H9 (cell line): ENCODE data around the gene MVB12A. TPM values are rescaled to one million over a fixed set of nuclear protein-coding genes. Genes with fewer than 3 reads are reported as not detected.

Experiments used
- DNase-seq: peaks from one replicate; pipeline ENCODE4 v3.0.0-alpha.2; 2017
- H2AFZ ChIP-seq: one replicate; pipeline ENCODE4 v1.6.1; 2013; ENCODE audit warnings: mild to moderate bottlenecking, low read length, control low read depth, moderate library complexity
- H2AK5ac ChIP-seq: 2 replicates; pipeline ENCODE4 v1.6.1; 2013; ENCODE audit warnings: low read length, control low read depth, mixed read lengths; ENCODE audit not compliant: insufficient read length
- H2BK120ac ChIP-seq: one replicate; pipeline ENCODE4 v1.6.1; 2013; ENCODE audit warnings: low read depth, mild to moderate bottlenecking, low read length, control low read depth, inconsistent platforms; ENCODE audit not compliant: poor library complexity, severe bottlenecking
- H2BK12ac ChIP-seq: 2 replicates; pipeline ENCODE4 v1.6.1; 2013; ENCODE audit warnings: low read length, control low read depth, mixed read lengths, low read depth; ENCODE audit not compliant: insufficient read length
- H2BK15ac ChIP-seq: 2 replicates; pipeline ENCODE4 v1.6.1; 2013; ENCODE audit warnings: low read depth, low read length, control low read depth
- H2BK20ac ChIP-seq: one replicate; pipeline ENCODE4 v1.6.1; 2013; ENCODE audit warnings: low read depth, mild to moderate bottlenecking, low read length, control low read depth, inconsistent platforms; ENCODE audit not compliant: poor library complexity, severe bottlenecking
- H2BK5ac ChIP-seq: 2 replicates; pipeline ENCODE4 v1.6.1; 2013; ENCODE audit warnings: low read length, control low read depth, mixed read lengths; ENCODE audit not compliant: insufficient read length
- H3K14ac ChIP-seq: 2 replicates; pipeline ENCODE4 v1.6.1; 2013; ENCODE audit warnings: low read length, control low read depth; ENCODE audit not compliant: insufficient read depth
- H3K18ac ChIP-seq: 2 replicates; pipeline ENCODE4 v1.6.1; 2013; ENCODE audit warnings: low read depth, mild to moderate bottlenecking, mixed read lengths, low read length, control low read depth; ENCODE audit not compliant: insufficient read length
- H3K23ac ChIP-seq: 2 replicates; pipeline ENCODE4 v1.6.1; 2013; ENCODE audit warnings: low read length, control low read depth, mixed read lengths, low read depth; ENCODE audit not compliant: insufficient read length
- H3K23me2 ChIP-seq: 2 replicates; pipeline ENCODE4 v1.6.1; 2013; ENCODE audit warnings: low read depth, mild to moderate bottlenecking, mixed read lengths, low read length, control low read depth; ENCODE audit not compliant: insufficient read length, poor library complexity, severe bottlenecking
- H3K27ac ChIP-seq: 2 replicates; pipeline ENCODE4 v1.5.1; 2013; ENCODE audit warnings: low read length, control low read depth, mixed read lengths, low read depth; ENCODE audit not compliant: insufficient read length
- H3K27me3 ChIP-seq: 2 replicates; pipeline ENCODE4 v1.6.1; 2013; ENCODE audit warnings: low read length, control low read depth, inconsistent platforms; ENCODE audit not compliant: insufficient read depth
- H3K4ac ChIP-seq: 2 replicates; pipeline ENCODE4 v1.6.1; 2013; ENCODE audit warnings: low read depth, mild to moderate bottlenecking, control low read depth, inconsistent platforms, low read length, moderate library complexity
- H3K4me1 ChIP-seq: 2 replicates; pipeline ENCODE4 v1.6.1; 2013; ENCODE audit warnings: low read length, control low read depth, inconsistent platforms; ENCODE audit not compliant: insufficient read depth
- H3K4me2 ChIP-seq: 2 replicates; pipeline ENCODE4 v1.6.1; 2013; ENCODE audit warnings: low read length, control low read depth, mixed read lengths; ENCODE audit not compliant: insufficient read length, insufficient read depth
- H3K56ac ChIP-seq: 2 replicates; pipeline ENCODE4 v1.6.1; 2013; ENCODE audit warnings: low read depth, mild to moderate bottlenecking, mixed read lengths, low read length, control low read depth; ENCODE audit not compliant: insufficient read length
- H3K79me1 ChIP-seq: 2 replicates; pipeline ENCODE4 v1.6.1; 2013; ENCODE audit warnings: low read depth, mild to moderate bottlenecking, moderate library complexity, low read length, control low read depth, inconsistent platforms; ENCODE audit not compliant: insufficient read depth, poor library complexity, severe bottlenecking
- H3K79me2 ChIP-seq: 2 replicates; pipeline ENCODE4 v1.6.1; 2013; ENCODE audit warnings: low read length, control low read depth, inconsistent platforms; ENCODE audit not compliant: insufficient read depth
- H3K9ac ChIP-seq: 2 replicates; pipeline ENCODE4 v1.6.1; 2013; ENCODE audit warnings: low read length, control low read depth, mixed read lengths; ENCODE audit not compliant: insufficient read length; ENCODE audit errors: extremely low read depth
- H3K9me3 ChIP-seq: one replicate; pipeline ENCODE4 v1.6.1; 2013; ENCODE audit warnings: low read depth, low read length, inconsistent platforms; ENCODE audit not compliant: control insufficient read depth
- H3T11ph ChIP-seq: one replicate; pipeline ENCODE4 v1.6.1; 2013; ENCODE audit warnings: mild to moderate bottlenecking, low read length, control low read depth, inconsistent platforms
- H4K20me1 ChIP-seq: one replicate; pipeline ENCODE4 v1.6.1; 2013; ENCODE audit not compliant: control insufficient read depth, insufficient read length, insufficient read depth
- H4K5ac ChIP-seq: 2 replicates; pipeline ENCODE4 v1.6.1; 2013; ENCODE audit warnings: low read depth, mild to moderate bottlenecking, mixed read lengths, low read length, control low read depth; ENCODE audit not compliant: insufficient read length
- H4K8ac ChIP-seq: replicated peaks from 2 replicates; pipeline ENCODE4 v1.6.1; 2013; ENCODE audit warnings: low read length, control low read depth, mixed read lengths, low read depth; ENCODE audit not compliant: insufficient read length
- H4K91ac ChIP-seq: 2 replicates; pipeline ENCODE4 v1.6.1; 2013; ENCODE audit warnings: low read depth, mild to moderate bottlenecking, moderate library complexity, mixed read lengths, low read length, control low read depth; ENCODE audit not compliant: insufficient read length
- H3K27ac Mint-ChIP-seq, 3 experiments: 2 replicates in 2 of 3; 3 replicates in 1 of 3; pipeline ENCODE4 v1.8.0; 2020 to 2021; ENCODE audit warnings: mixed read lengths in 3 of 3, mild to moderate bottlenecking in 1 of 3, moderate library complexity in 1 of 3
- H3K27me3 Mint-ChIP-seq: 2 replicates; pipeline ENCODE4 v1.8.0; 2021; ENCODE audit warnings: low read depth, mild to moderate bottlenecking, moderate library complexity, mixed read lengths
- H3K36me3 Mint-ChIP-seq, 3 experiments: 2 replicates in 2 of 3; 3 replicates in 1 of 3; pipeline ENCODE4 v1.8.0; 2020 to 2021; ENCODE audit warnings: low read depth in 3 of 3, mixed read lengths in 3 of 3; ENCODE audit not compliant: insufficient read depth in 1 of 3
- H3K4me1 Mint-ChIP-seq, 2 experiments: 2 replicates each; pipeline ENCODE4 v1.8.0; 2020; ENCODE audit warnings: mixed read lengths in 2 of 2
- H3K4me3 Mint-ChIP-seq, 2 experiments: 2 replicates in 1 of 2; 3 replicates in 1 of 2; pipeline ENCODE4 v1.8.0; 2020 to 2021; ENCODE audit warnings: mild to moderate bottlenecking in 2 of 2, mixed read lengths in 2 of 2, moderate library complexity in 1 of 2
- H3K9me3 Mint-ChIP-seq, 2 experiments: 2 replicates in 1 of 2; 3 replicates in 1 of 2; pipeline ENCODE4 v1.8.0; 2020; ENCODE audit warnings: mild to moderate bottlenecking in 2 of 2, mixed read lengths in 2 of 2, moderate library complexity in 1 of 2
- CTCF ChIP-seq: fragments of 200-600 bp; sonication (generic); conservative IDR thresholded peaks from 3 replicates; pipeline ENCODE4 v1.8.0; 2021; ENCODE audit warnings: antibody characterized with exemption, mild to moderate bottlenecking
- WGBS: extraction: QIAGEN DNeasy Blood & Tissue Kit; methylation state at CpG from one replicate; pipeline ENCODE4 v1.1.7; 2013; ENCODE audit warnings: missing lambda C conversion rate, low lambda C conversion rate, mixed read lengths; ENCODE audit not compliant: insufficient read length; ENCODE audit errors: extremely low coverage; 5-methylcytosine and 5-hydroxymethylcytosine counted together
- total RNA-seq: library from RNA; stranded (reverse); gene quantifications from 2 replicates; pipeline ENCODE4 v1.2.1, GENCODE V29; 2021

Gene MVB12A
- total RNA-seq, 1 experiment from 2014 or later = 50.4 TPM

GRCh38 chr19:17406046-17406886, 13.6 kb upstream of the MVB12A start:
- no peak overlapping the region for H3K9ac ChIP-seq
- no peak overlapping the region for H2BK5ac ChIP-seq
- Mint-ChIP-seq H3K4me3 (peak overlapping the region in 1 of 2 experiments; percentile 94; a peak in 3 of 5 replicates), H3K9me3 (no peaks in the 10 kb centered on the region), H3K4me1 (peaks cover 31 to 39% of the 10 kb centered on the region in 2 experiments), H3K27ac (peak overlapping the region in 2 of 3 experiments; percentile 93 to 94; a peak in 5 of 7 replicates), H3K27me3 (no peaks in the 10 kb centered on the region), H3K36me3 (peaks cover 5 to 22% (median 14%) of the 10 kb centered on the region in 3 experiments; a peak in 6 of 7 replicates)
- no peaks in the 10 kb centered on the region; the same call in 1 of the 2 replicates for H3K79me2 ChIP-seq
- peaks cover 7% of the 10 kb centered on the region; the same call in 1 of the 2 replicates for H3K4me1 ChIP-seq
- no peak overlapping the region for H2BK20ac ChIP-seq
- peak; percentile 49 for DNase-seq
- H4K91ac ChIP-seq = no peak overlapping the region
- no peaks in the 10 kb centered on the region for H3K9me3 ChIP-seq
- peak overlapping the region; percentile 61 for H3K4me2 ChIP-seq
- H2AFZ ChIP-seq = no peak overlapping the region
- H4K5ac ChIP-seq = no peak overlapping the region
- no peak overlapping the region for H3K23ac ChIP-seq
- peaks cover 15% of the 10 kb centered on the region for H3K23me2 ChIP-seq
- no peak overlapping the region for H3K56ac ChIP-seq
- no peak overlapping the region for H2BK12ac ChIP-seq
- H3T11ph ChIP-seq = no peak overlapping the region
- no peaks in the 10 kb centered on the region for H3K79me1 ChIP-seq
- H3K27ac ChIP-seq = no peak overlapping the region
- no peak overlapping the region for H4K8ac ChIP-seq
- no peak overlapping the region for H2AK5ac ChIP-seq
- no peak overlapping the region for H2BK15ac ChIP-seq
- TF ChIP-seq CTCF = no peak
- no peak overlapping the region for H3K18ac ChIP-seq
- no peaks in the 10 kb centered on the region for H3K27me3 ChIP-seq
- H3K4ac ChIP-seq = no peak overlapping the region
- no CpG with 5 or more reads among the region's 10 CpGs for WGBS
- H4K20me1 ChIP-seq = no peaks in the 10 kb centered on the region
- H2BK120ac ChIP-seq = no peak overlapping the region
- no peak overlapping the region for H3K14ac ChIP-seq
